Heart right ventricle (tissue), 16 donors: Measurements from ENCODE around the gene POLL. TPM values are rescaled to one million over a fixed set of nuclear protein-coding genes. Genes with fewer than 3 reads are reported as not detected.

ENCODE experiments used
- ATAC-seq, 8 donors: fragments of 200-7000 bp; cut with Tn5 transposase; one replicate each; pipeline ENCODE4 v1.9.1; 2020; ENCODE audit warnings: mild to moderate bottlenecking in 8 of 8, moderate library complexity in 8 of 8, moderate number of reproducible peaks in 1 of 8
- DNase-seq, 2 donors: peaks; one replicate each; pipeline ENCODE4 v3.0.0-alpha.2; 2020
- H3K27ac ChIP-seq, 10 donors: fragments of 200-600 bp; sonication (generic) in 2 of 10; one replicate each; pipeline versions ENCODE4 v1.5.0 to v1.8.0; 2020 to 2022; ENCODE audit warnings: mild to moderate bottlenecking in 3 of 10
- H3K27me3 ChIP-seq, 7 donors: fragments of 200-600 bp; one replicate each; pipeline ENCODE4 v1.8.0; 2021 to 2022; ENCODE audit warnings: mild to moderate bottlenecking in 2 of 7
- H3K36me3 ChIP-seq, 9 donors: fragments of 200-600 bp; sonication (generic) in 1 of 9; one replicate each; pipeline versions ENCODE4 v1.5.0 to v1.8.0; 2020 to 2022; ENCODE audit warnings: mild to moderate bottlenecking in 2 of 9
- H3K4me1 ChIP-seq, 9 donors: fragments of 200-600 bp; sonication (generic) in 1 of 9; one replicate each; pipeline versions ENCODE4 v1.5.0 to v1.8.0; 2020 to 2022; ENCODE audit warnings: mild to moderate bottlenecking in 4 of 9
- H3K4me3 ChIP-seq, 10 donors: fragments of 200-600 bp; sonication (generic) in 2 of 10; one replicate each; pipeline versions ENCODE4 v1.5.0 to v1.8.0; 2020 to 2022; ENCODE audit warnings: mild to moderate bottlenecking in 7 of 10, moderate library complexity in 2 of 10
- H3K9me3 ChIP-seq, 11 donors: fragments of 200-600 bp in 10 of 11; sonication (generic) in 2 of 11; one replicate each; pipeline versions ENCODE4 v1.5.0 to v1.8.0; 2013 to 2022; ENCODE audit warnings: mild to moderate bottlenecking in 2 of 11, control low read depth in 1 of 11, moderate library complexity in 1 of 11
- WGBS, 2 donors: extraction: QIAGEN DNeasy Blood & Tissue Kit; methylation state at CpG; one replicate each; pipeline ENCODE4 v1.1.7; 2013; ENCODE audit warnings: inconsistent platforms in 1 of 2; 5-methylcytosine and 5-hydroxymethylcytosine counted together
- intact Hi-C, 10 donors: fragments of 100-400 bp; cut with DNase I; formaldehyde crosslinking; loops; one replicate each; pipeline versions ENCODE4 v1.11.1 to v1.14.2; 2022
- microRNA-seq, 2 donors: library from miRNA; unstranded; fragments of <30 nt; microRNA quantifications; one replicate each; pipeline ENCODE4 v1.2.0, GENCODE V29; 2021
- polyA plus RNA-seq, 2 donors: library from polyadenylated mRNA; stranded (reverse); fragments of 200-250 nt; gene quantifications; one replicate each; pipeline ENCODE4 v1.2.3, GENCODE V29; 2013
- total RNA-seq, 10 donors: library from RNA; stranded (reverse); fragmentation: NEBNext Ultra II Directional in 3 of 10; extraction: Animal tissue kit (Norgen Biotek cat#: 25700) in 3 of 10; gene quantifications; one replicate each; pipeline versions ENCODE4 v1.2.1 to v1.2.4, GENCODE V29; 2021 to 2023
- TF ChIP-seq, protein P1 (sequence below), 9 donors: fragments of 200-600 bp; sonication (generic) in 2 of 9; IDR thresholded peaks; one replicate each; pipeline versions ENCODE4 v1.5.0 to v1.8.0; 2021 to 2022; ENCODE audit warnings: antibody characterized with exemption in 9 of 9, mild to moderate bottlenecking in 5 of 9, moderate library complexity in 1 of 9
- donor health status: Arrhythmogenic right ventricular cardiomyopathy.
- donor health status: ischemic (EF 13 %, LVEDD 7.1; RV severe dilation, severe dysfunction).
- donor health status: healthy with polysubstance abuse.
- donor health status: DM: no; HTN: yes; CAD: no.
- donor health status: DM: no; HTN: no; CAD: no.
- donor health status: ischemic (EF 25% LVEDD 6.9; RV normal size, moderate dysfunction).
- donor health status: ischemic (EF 25% LVEDD 5.7; RV mildly dilated, moderate dysfunction).
- donor health status: healthy.
- donor health status: DM: yes; HTN: yes; CAD: no.
- donor health status: Ischemic cardiomyopathy.
- donor health status: ischemic (EF 35%, LVEDD 5.7; RV mildly dilated, moderate dysfunction).
- donor health status: nonischemic (EF 11% LVEDD 7.7; RV severe dilation, severe dysfunction).
- donor health status: DM: yes; HTN: yes; CAD: no.
- donor health status: PGD.
- donor health status: ischemic (EF 29% LVEDD 5.4; RV normal size, mild dysfunction).
- donor health status: nonischemic (EF 23%, LVEDD 6.1; RV moderate dilation, normal function).

Gene POLL
- total and polyA plus RNA-seq, 12 donors = 13.1 to 27.9 (median 17.1) TPM

DNA sequence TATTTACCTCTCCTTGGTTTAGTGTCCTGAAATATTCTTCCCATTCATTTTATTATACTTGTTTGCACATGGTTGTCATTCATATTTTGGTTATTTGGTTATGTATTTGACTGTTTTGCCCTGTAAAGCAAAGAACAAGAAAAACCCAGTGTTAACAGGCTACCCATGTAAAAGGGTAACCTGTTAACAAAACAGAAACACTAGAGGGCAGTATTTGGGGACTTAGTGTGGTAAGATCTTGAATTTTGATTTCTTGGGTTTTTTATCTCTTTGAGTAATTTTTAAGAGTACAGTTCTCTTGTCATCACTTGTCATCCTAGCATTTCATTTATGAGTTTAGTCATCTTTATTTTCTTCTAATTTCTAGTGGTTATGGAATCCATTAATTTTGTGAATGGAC lies 51.3 kb downstream of the POLL start:
- H3K27ac ChIP-seq = no peak overlapping the region
- intact Hi-C loops = no loop called here

DNA sequence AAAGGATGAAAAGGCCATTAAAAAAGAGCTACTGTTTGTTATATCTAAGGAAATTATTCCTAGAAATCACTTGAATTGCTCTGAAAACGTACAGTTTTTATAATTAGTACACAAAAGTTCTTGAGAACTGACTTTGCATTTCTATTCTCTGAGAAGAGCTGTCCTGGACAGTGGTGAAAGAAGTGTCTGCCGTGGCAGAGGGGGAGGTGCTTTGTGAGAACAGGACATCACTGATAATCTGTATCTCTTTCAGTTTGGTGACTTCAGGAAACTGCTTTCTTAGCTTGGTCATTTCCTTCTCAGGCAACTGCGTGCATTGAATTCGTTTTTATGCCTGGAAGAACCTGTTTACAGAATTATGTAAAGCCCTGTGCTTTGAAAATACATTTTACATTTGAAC lies 52.1 kb downstream of the POLL start:
- ATAC-seq = no peak
- H3K4me1 ChIP-seq = no peaks in the 10 kb centered on the region
- H3K36me3 ChIP-seq = peaks cover 0 to 97% (median 19%) of the 10 kb centered on the region in 9 donors
- intact Hi-C loops = no loop called here
- TF ChIP-seq, protein P1, sequence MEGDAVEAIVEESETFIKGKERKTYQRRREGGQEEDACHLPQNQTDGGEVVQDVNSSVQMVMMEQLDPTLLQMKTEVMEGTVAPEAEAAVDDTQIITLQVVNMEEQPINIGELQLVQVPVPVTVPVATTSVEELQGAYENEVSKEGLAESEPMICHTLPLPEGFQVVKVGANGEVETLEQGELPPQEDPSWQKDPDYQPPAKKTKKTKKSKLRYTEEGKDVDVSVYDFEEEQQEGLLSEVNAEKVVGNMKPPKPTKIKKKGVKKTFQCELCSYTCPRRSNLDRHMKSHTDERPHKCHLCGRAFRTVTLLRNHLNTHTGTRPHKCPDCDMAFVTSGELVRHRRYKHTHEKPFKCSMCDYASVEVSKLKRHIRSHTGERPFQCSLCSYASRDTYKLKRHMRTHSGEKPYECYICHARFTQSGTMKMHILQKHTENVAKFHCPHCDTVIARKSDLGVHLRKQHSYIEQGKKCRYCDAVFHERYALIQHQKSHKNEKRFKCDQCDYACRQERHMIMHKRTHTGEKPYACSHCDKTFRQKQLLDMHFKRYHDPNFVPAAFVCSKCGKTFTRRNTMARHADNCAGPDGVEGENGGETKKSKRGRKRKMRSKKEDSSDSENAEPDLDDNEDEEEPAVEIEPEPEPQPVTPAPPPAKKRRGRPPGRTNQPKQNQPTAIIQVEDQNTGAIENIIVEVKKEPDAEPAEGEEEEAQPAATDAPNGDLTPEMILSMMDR (IDR thresholded peaks at IDR 0.05) = no peak
- DNase-seq = no peak
- H3K27ac ChIP-seq = no peak overlapping the region
- no peaks in the 10 kb centered on the region for H3K27me3 ChIP-seq
- no peaks in the 10 kb centered on the region for H3K9me3 ChIP-seq
- WGBS, 2 donors = 46 to 58% methylated on average over 4 of the region's 4 CpGs
- no peak overlapping the region for H3K4me3 ChIP-seq

More for the DNA sequence above, 51.3 kb downstream of the POLL start:
- DNase-seq (no peak), ATAC-seq (no peak)
- no peaks in the 10 kb centered on the region for H3K4me1 ChIP-seq
- no peaks in the 10 kb centered on the region for H3K27me3 ChIP-seq
- TF ChIP-seq, protein P1 (IDR thresholded peaks at IDR 0.05) = peak in 7 of 9 donors; percentile 43 to 66 (median 48)
- H3K9me3 ChIP-seq = no peaks in the 10 kb centered on the region
- H3K36me3 ChIP-seq = peaks cover 0 to 96% (median 19%) of the 10 kb centered on the region in 9 donors
- no peak overlapping the region for H3K4me3 ChIP-seq

DNA sequence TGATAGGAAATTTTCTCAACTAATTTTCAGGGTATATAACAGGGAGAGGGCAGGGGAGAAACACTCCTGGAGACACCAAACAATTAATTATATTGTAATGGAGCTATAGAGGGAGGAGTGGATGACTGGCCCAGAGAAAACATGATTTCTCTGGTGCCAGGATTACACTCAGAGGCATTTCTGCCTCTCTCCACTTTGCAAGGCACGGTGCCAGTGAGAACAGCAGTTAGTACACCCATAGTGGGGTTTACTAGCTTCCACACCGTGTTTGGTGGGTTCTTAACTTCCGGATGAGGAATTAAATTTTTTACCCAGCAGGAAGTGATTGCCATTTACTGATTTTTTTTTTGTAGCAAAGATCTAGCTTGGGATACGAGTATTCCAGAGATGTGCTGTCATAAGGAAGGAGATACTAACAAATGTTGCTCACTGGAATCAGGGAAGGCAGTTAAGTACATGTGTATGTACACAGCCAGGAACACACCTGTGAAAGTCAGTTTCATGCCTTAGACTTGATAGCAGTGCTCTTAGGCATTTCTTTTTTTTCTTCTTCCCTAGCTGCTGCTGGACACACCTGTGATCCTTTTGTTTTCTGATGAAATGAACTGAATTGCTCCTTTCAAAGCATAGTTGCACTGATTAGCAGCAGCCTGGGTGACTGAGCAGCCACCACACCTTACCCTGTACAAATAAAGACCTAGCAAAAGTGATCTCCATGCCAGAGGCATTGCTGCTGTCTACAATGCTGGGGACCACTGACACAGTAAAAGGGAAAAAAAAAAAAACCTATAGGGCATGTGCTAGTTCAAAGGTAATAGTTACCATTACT lies 58.1 kb downstream of the POLL start:
- peaks cover 0 to 66% (median 19%) of the 10 kb centered on the region in 9 donors for H3K36me3 ChIP-seq
- intact Hi-C loops = loop anchor here in 1 of 10 donors (5.0 kb wide), 1 partner anchor 42 kb away; no protein-coding TSS in a partner anchor
- H3K4me3 ChIP-seq = no peak overlapping the region
- WGBS, 2 donors = 77 to 78% methylated on average over 4 of the region's 4 CpGs
- H3K27me3 ChIP-seq = no peaks in the 10 kb centered on the region
- ATAC-seq (peak in 2 of 8 donors; percentile 35 to 68), DNase-seq (no peak)
- TF ChIP-seq, protein P1 (IDR thresholded peaks at IDR 0.05) = no peak
- no peaks in the 10 kb centered on the region for H3K9me3 ChIP-seq
- no peak overlapping the region for H3K27ac ChIP-seq
- peaks cover 0 to 3% (median 0%) of the 10 kb centered on the region in 9 donors for H3K4me1 ChIP-seq

DNA sequence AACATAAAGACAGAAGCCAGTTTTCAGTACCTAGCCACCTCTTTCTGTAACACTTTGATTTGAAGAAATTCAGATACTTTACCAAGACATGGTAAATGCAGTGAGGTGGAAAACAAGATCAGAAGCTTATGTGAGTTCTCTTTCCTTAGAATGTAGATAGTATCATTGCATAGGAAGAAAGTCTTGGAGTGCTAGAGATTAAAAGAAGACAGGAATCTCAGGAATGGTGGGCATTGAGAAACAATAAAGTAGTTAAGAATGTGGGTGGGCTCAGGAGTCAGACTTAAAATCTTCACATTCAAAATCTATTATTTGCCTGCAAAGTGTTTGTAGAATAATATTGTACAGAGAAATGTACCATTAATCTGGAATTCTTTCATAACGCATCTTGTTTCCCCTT lies 58.9 kb downstream of the POLL start:
- H3K36me3 ChIP-seq = peaks cover 0 to 58% (median 13%) of the 10 kb centered on the region in 9 donors
- intact Hi-C loops = no loop called here

More for the DNA sequence above, 58.9 kb downstream of the POLL start:
- no peak overlapping the region for H3K4me3 ChIP-seq
- H3K27ac ChIP-seq = no peak overlapping the region
- no peak for ATAC-seq
- H3K27me3 ChIP-seq = no peaks in the 10 kb centered on the region
- H3K4me1 ChIP-seq = peaks cover 0 to 3% (median 0%) of the 10 kb centered on the region in 9 donors
- no peaks in the 10 kb centered on the region for H3K9me3 ChIP-seq
- TF ChIP-seq, protein P1 (IDR thresholded peaks at IDR 0.05) = no peak
- 92 to 93% methylated on average over 1 of the region's 1 CpG for WGBS, 2 donors
- no peak for DNase-seq

Small RNA genes within 50 kb of the gene (microRNA-seq; reads per million reads assigned to microRNA genes)
- gene MIR3158-1 = 0 reads per million in 2 donors
- gene MIR3158-2 = 0 reads per million in 2 donors

Other genes starting within 250 kb of the POLL start
- 10 to 100 TPM; 25.1 to 49.9 (median 36.0) TPM for gene BTRC, start 234.1 kb downstream of the POLL start, total RNA-seq
- 10 to 100 TPM in 1 of 2 donors, 1 to 10 TPM in 1; 9.5 to 11.8 TPM for gene BTRC, start 234.1 kb downstream of the POLL start, polyA plus RNA-seq
- gene DPCD, start 64 bp upstream of the POLL start, total RNA-seq = 10 to 100 TPM; 12.9 to 32.0 (median 24.6) TPM
- gene DPCD, start 64 bp upstream of the POLL start, polyA plus RNA-seq = 10 to 100 TPM; 25.1 to 46.8 TPM
- 100 to 1,000 TPM in 4 of 10 donors, 10 to 100 TPM in 6; 78.1 to 118 (median 96.8) TPM for gene FBXW4, start 106.9 kb upstream of the POLL start, total RNA-seq
- gene FBXW4, start 106.9 kb upstream of the POLL start, polyA plus RNA-seq = 10 to 100 TPM; 31.8 to 63.2 TPM
- gene FGF8, start 187.9 kb upstream of the POLL start, total RNA-seq = under 1 TPM in 1 of 10 donors, not detected in 9; 0.20 TPM
- not detected for gene FGF8, start 187.9 kb upstream of the POLL start, polyA plus RNA-seq
- gene NPM3, start 195.2 kb upstream of the POLL start, total RNA-seq = 10 to 100 TPM in 2 of 10 donors, 1 to 10 TPM in 8; 4.9 to 12.1 (median 7.0) TPM
- gene NPM3, start 195.2 kb upstream of the POLL start, polyA plus RNA-seq = 10 to 100 TPM in 1 of 2 donors, 1 to 10 TPM in 1; 5.2 to 23.3 TPM
- 100 to 1,000 TPM in 7 of 10 donors, 10 to 100 TPM in 3; 65.6 to 146 (median 119) TPM for gene OGA, start 230.2 kb upstream of the POLL start, total RNA-seq
- gene OGA, start 230.2 kb upstream of the POLL start, polyA plus RNA-seq = 10 to 100 TPM; 28.7 to 74.3 TPM